ENCODE data around the gene TERT. TPM values are rescaled to one million over a fixed set of nuclear protein-coding genes. Genes with fewer than 3 reads are reported as not detected.

TERT gene
- polyA plus RNA-seq, 1 donor from 2014 or later: not detected

GRCh38 chr5:1253456-1254105 is 41.3 kb downstream of the TERT start:
- Histone ChIP-seq H3K4me3 (ENCODE audit: low read length) (no peak overlapping the region), H2AFZ (ENCODE audit: low read depth, low read length) (no peak overlapping the region), H3K9me2 (ENCODE audit: insufficient read depth, low read length) (no peaks in the 10 kb centered on the region), H3K27ac (ENCODE audit: low read length) (no peak overlapping the region), H3K36me3 (ENCODE audit: insufficient read depth, low read length) (no peaks in the 10 kb centered on the region), H4K20me1 (ENCODE audit: insufficient read depth) (no peaks in the 10 kb centered on the region), H3K79me2 (replicated peaks; ENCODE audit: insufficient read depth, low read length) (no peaks in the 10 kb centered on the region), H3K9me3 (ENCODE audit: low read length) (no peaks in the 10 kb centered on the region), H3K4me2 (ENCODE audit: low read length) (no peak overlapping the region), H3K27me3 (ENCODE audit: insufficient read depth, low read depth, low read length) (no peaks in the 10 kb centered on the region), H3F3A (ENCODE audit: insufficient read depth, low read length, poor library complexity, severe bottlenecking) (no peaks in the 10 kb centered on the region), H3K9ac (ENCODE audit: low read length) (no peak overlapping the region)
- TF ChIP-seq SMC3 (conservative IDR thresholded peaks at IDR 0.05; ENCODE audit: poor library complexity): no peak

- Histone ChIP-seq H3K4me3 (ENCODE audit: low read length) (no peak overlapping the region), H4K20me1 (ENCODE audit: insufficient read depth) (no peaks in the 10 kb centered on the region), H3K4me2 (ENCODE audit: low read length) (no peak overlapping the region), H3K36me3 (ENCODE audit: insufficient read depth, low read length) (no peaks in the 10 kb centered on the region), H3K9me3 (ENCODE audit: low read length) (no peaks in the 10 kb centered on the region), H3K9me2 (ENCODE audit: insufficient read depth, low read length) (no peaks in the 10 kb centered on the region), H2AFZ (ENCODE audit: low read depth, low read length) (no peak overlapping the region), H3K79me2 (replicated peaks; ENCODE audit: insufficient read depth, low read length) (no peaks in the 10 kb centered on the region), H3F3A (ENCODE audit: insufficient read depth, low read length, poor library complexity, severe bottlenecking) (no peaks in the 10 kb centered on the region), H3K27ac (ENCODE audit: low read length) (no peak overlapping the region), H3K27me3 (ENCODE audit: insufficient read depth, low read depth, low read length) (no peaks in the 10 kb centered on the region), H3K9ac (ENCODE audit: low read length) (no peak overlapping the region)
- TF ChIP-seq EP300 (conservative IDR thresholded peaks at IDR 0.05; ENCODE audit: poor library complexity, severe bottlenecking) (no peak), SMC3 (conservative IDR thresholded peaks at IDR 0.05; ENCODE audit: poor library complexity) (no peak)
Measured at GRCh38 chr5:1252681-1253080, 42.2 kb downstream of the TERT start.

- no peak overlapping the region for H3K27ac ChIP-seq (ENCODE audit: low read length)
- no peaks in the 10 kb centered on the region for H3K36me3 ChIP-seq (ENCODE audit: insufficient read depth, low read length)
- TF ChIP-seq EP300 (conservative IDR thresholded peaks at IDR 0.05; ENCODE audit: poor library complexity, severe bottlenecking) (no peak), EZH2 (IDR thresholded peaks at IDR 0.05; ENCODE audit: borderline replicate concordance, insufficient read depth, low read length, poor library complexity, severe bottlenecking) (no peak), SMC3 (conservative IDR thresholded peaks at IDR 0.05; ENCODE audit: poor library complexity) (no peak), MXI1 (conservative IDR thresholded peaks at IDR 0.05; ENCODE audit: poor library complexity, severe bottlenecking) (no peak), POLR2AphosphoS5 (IDR thresholded peaks at IDR 0.05) (no peak), CTCF (IDR thresholded peaks at IDR 0.05; ENCODE audit: poor library complexity, severe bottlenecking) (no peak), REST (IDR thresholded peaks at IDR 0.05; ENCODE audit: borderline replicate concordance) (no peak)
Measured at GRCh38 chr5:1251678-1252580, 42.9 kb downstream of the TERT start.

More at GRCh38 chr5:1251678-1252580, 42.9 kb downstream of the TERT start:
- Histone ChIP-seq H3K9me3 (ENCODE audit: low read length) (no peaks in the 10 kb centered on the region), H3K79me2 (replicated peaks; ENCODE audit: insufficient read depth, low read length) (no peaks in the 10 kb centered on the region), H3K9me2 (ENCODE audit: insufficient read depth, low read length) (no peaks in the 10 kb centered on the region), H3K4me2 (ENCODE audit: low read length) (no peak overlapping the region), H3K4me3 (ENCODE audit: low read length) (no peak overlapping the region), H4K20me1 (ENCODE audit: insufficient read depth) (no peaks in the 10 kb centered on the region), H2AFZ (ENCODE audit: low read depth, low read length) (no peak overlapping the region), H3K9ac (ENCODE audit: low read length) (no peak overlapping the region), H3K27me3 (ENCODE audit: insufficient read depth, low read depth, low read length) (peaks cover 3% of the 10 kb centered on the region), H3F3A (ENCODE audit: insufficient read depth, low read length, poor library complexity, severe bottlenecking) (no peaks in the 10 kb centered on the region)

All from neural cell (in vitro differentiated cells).